Activated T-helper 2 cell treated with anti-CD3 and anti-CD28 coated beads, Interferon-gamma antibody, Interleukin-2, Interleukin-4, amounts not matched to agents 10 μg/mL and 5 μg/mL and 100 μg/mL, durations not matched to agents 14 hours and 24 hours and 36 hours (primary cell): ENCODE measurements around the gene TMEM50B. TPM values are rescaled to one million over a fixed set of nuclear protein-coding genes. Genes with fewer than 3 reads are reported as not detected.
"Not testable (repeated sequence)": the region's sequence is repeated elsewhere in the genome, so short reads cannot be mapped to it uniquely, and the experiment has no call there.

Source experiments
- DNase-seq: peaks from one replicate; pipeline ENCODE4 v3.0.0; 2021; ENCODE audit warnings: low spot score
- H3K27ac Mint-ChIP-seq: one replicate; pipeline ENCODE4 v1.8.0; 2021; ENCODE audit warnings: mixed read lengths
- H3K27me3 Mint-ChIP-seq: one replicate; pipeline ENCODE4 v1.8.0; 2021; ENCODE audit warnings: low read depth, mixed read lengths
- H3K36me3 Mint-ChIP-seq: one replicate; pipeline ENCODE4 v1.8.0; 2021; ENCODE audit warnings: low read depth, mixed read lengths
- H3K4me1 Mint-ChIP-seq: one replicate; pipeline ENCODE4 v1.8.0; 2021; ENCODE audit warnings: low read depth, mixed read lengths
- H3K4me3 Mint-ChIP-seq: one replicate; pipeline ENCODE4 v1.8.0; 2021; ENCODE audit warnings: low read depth, mild to moderate bottlenecking, moderate library complexity, mixed read lengths
- H3K9me3 Mint-ChIP-seq: one replicate; pipeline ENCODE4 v1.8.0; 2021; ENCODE audit warnings: mixed read lengths
- intact Hi-C: fragments of 100-400 bp; cut with micrococcal nuclease; formaldehyde crosslinking; loops from one replicate; pipeline ENCODE4 v1.15.1; 2023
- total RNA-seq: library from RNA; stranded (reverse); gene quantifications from 2 replicates; pipeline ENCODE4 v1.2.3, GENCODE V29; 2022

The TMEM50B gene
- total RNA-seq, 1 donor from 2014 or later = 16.5 TPM

DNA sequence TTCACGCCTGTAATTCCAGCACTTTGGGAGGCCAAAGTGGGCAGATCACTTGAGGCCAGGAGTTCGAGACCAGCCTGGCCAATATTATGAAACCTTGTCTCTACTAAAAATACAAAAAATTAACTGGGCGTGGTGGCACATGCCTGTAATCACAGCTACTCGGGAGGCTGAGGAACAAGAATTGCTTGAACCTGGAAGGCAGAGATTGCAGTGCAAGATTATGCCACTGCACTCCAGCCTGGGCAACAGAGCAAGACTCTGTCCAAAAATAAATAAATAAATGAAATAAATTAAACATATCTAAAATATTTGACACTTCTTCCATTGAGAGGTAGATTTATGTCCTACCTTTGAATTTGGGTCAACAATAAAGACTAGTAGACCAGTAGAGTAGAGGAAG is 10.6 kb downstream of the TMEM50B start:
- H3K27ac Mint-ChIP-seq, H3K4me3 Mint-ChIP-seq, H3K27me3 Mint-ChIP-seq, H3K4me1 Mint-ChIP-seq, intact Hi-C loops, H3K36me3 Mint-ChIP-seq, H3K9me3 Mint-ChIP-seq, DNase-seq: not testable (repeated sequence)

DNA sequence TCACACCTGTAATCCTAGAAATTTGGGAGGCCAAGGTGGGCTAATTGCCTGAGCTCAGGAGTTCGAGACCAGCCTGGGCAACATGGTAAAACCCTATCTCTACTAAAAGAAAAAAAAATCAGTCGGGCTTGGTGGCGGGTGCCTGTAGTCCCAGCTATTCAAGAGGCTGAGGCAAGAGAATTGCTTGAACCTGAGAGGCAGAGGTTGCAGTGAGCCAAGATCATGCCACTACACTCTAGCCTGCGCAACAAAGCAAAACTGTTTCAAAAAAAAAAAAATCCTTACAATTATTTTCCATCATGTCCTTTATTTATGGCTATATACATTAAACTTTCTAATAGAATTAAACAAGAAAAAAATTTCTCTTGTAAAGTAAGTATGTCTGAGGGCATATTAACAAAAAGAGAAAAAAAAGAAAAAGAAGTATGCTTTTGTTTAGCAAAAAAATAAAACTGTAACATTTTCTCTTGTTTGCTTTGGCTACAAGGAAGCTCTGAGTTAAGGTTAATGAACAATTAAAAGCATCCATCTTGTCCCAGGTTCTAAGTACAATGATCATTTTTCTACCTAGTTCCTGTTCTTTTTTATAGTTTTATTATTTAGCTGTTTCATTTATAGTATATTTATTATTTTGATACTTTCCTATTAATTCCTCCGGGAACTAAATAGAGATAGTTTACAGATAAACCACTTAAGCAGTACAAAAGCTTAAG is 18.1 kb downstream of the TMEM50B start:
- intact Hi-C loops = no loop called here
- Mint-ChIP-seq H3K36me3 (peaks cover 4% of the 10 kb centered on the region), H3K27ac (no peak overlapping the region), H3K4me3 (no peak overlapping the region), H3K9me3 (no peaks in the 10 kb centered on the region), H3K27me3 (no peaks in the 10 kb centered on the region), H3K4me1 (peaks cover 3% of the 10 kb centered on the region)
- no peak for DNase-seq

DNA sequence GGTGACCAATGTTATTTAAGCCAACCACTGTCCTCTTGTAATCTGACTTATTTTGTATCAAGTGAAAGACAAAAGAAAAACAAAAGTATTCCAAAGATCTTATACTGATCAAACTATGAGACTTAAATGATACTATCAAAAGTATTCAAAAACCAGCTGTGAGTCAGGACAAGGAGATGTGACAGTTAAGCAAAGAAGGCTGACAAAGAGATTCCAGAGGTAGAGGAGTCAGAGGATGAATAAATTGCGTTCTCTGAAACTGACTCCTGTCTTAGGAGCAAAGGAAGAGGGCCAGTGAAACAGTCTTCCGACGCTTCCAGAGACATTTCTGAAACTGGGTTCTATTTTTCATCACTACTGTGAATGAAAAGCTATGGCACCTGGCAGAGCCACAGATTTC is 20.9 kb downstream of the TMEM50B start:
- H3K4me3 Mint-ChIP-seq = no peak overlapping the region
- DNase-seq = no peak
- H3K9me3 Mint-ChIP-seq = no peaks in the 10 kb centered on the region
- no peak overlapping the region for H3K27ac Mint-ChIP-seq
- H3K4me1 Mint-ChIP-seq = no peaks in the 10 kb centered on the region
- H3K27me3 Mint-ChIP-seq = no peaks in the 10 kb centered on the region
- intact Hi-C loops = no loop called here
- H3K36me3 Mint-ChIP-seq = peaks cover 4% of the 10 kb centered on the region

DNA sequence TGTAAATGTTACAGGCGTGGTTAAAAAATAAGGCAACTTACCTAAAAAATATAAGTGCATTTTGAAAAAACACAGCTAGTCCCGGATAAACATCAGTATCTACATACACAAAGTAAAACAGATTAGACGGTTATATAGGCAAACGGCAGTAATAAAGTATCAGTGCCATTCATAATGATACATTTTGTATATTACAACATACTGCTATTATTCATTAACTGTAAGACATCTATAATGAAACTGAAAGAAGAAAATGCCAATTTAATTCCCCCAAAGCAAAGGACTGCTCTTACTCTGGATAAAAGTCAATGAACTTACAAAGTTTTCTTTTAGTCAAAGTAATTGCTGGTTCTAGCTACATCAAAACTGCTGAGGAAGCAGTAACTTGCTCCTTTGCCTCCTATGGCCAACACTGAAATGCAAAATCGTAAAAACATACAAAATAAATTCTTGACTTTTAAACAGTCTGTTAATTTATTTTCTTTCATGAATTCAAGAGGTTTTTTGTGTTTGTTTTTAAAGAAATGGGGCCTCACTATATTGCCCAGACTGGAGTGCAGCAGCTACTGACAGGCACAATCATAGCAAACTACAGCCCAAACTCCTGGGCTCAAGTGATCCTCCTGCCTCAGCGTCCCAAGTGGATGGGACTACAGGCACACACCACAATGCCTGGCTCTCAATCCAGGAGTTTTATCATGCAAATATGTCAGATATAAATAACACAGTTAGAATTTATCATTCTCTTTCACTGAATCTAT is 23.9 kb downstream of the TMEM50B start:
- no peak for DNase-seq
- Mint-ChIP-seq H3K9me3 (no peaks in the 10 kb centered on the region), H3K4me3 (no peak overlapping the region), H3K36me3 (peaks cover 11% of the 10 kb centered on the region), H3K27me3 (no peaks in the 10 kb centered on the region), H3K27ac (no peak overlapping the region), H3K4me1 (no peaks in the 10 kb centered on the region)
- intact Hi-C loops = no loop called here

DNA sequence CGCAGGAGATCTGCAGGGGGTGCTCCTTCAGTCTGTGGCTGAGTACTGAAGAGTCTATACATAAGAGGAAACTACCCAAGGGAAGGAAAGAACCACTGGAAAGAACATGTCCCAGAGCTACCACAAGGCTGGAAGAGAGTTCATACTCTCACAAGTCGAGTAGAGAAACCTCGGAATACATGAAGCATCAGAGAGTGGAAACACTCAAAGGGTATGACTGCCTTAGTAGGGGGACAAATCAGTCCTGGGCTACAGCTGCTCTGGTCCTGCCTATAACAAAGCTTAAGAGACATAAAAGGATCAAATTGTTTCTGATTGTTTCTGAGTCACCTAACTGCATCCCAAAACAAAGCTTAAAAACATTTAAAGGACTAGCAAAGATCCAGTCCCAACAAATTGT is 27.4 kb downstream of the TMEM50B start:
- peaks cover 8% of the 10 kb centered on the region for H3K36me3 Mint-ChIP-seq
- intact Hi-C loops = no loop called here
- no peaks in the 10 kb centered on the region for H3K27me3 Mint-ChIP-seq
- no peak overlapping the region for H3K27ac Mint-ChIP-seq
- no peak overlapping the region for H3K4me3 Mint-ChIP-seq
- DNase-seq = no peak
- no peaks in the 10 kb centered on the region for H3K9me3 Mint-ChIP-seq
- no peaks in the 10 kb centered on the region for H3K4me1 Mint-ChIP-seq

DNA sequence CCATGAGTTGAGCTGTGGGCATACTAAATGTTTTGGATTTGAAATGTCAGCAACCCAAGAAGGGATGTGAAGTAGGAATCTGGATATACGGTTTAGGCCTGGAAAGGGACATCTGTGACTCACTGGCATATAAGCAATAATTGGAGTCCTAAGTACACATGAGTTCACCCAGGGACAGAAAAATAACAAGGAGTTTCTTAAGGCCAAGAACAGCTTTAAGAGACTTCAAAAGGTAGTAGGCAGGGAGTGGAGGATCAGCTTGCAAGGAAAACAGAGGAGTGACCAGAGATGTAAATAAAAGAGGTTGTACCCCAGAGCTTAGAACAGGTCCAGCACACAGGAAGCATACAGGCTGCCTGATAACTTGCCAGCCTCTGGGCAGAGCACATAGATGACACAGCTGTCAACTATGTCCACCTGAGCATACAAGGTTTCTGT is 28.1 kb downstream of the TMEM50B start:
- intact Hi-C loops = no loop called here
- no peaks in the 10 kb centered on the region for H3K4me1 Mint-ChIP-seq
- DNase-seq = no peak
- H3K4me3 Mint-ChIP-seq = no peak overlapping the region
- H3K36me3 Mint-ChIP-seq = peaks cover 8% of the 10 kb centered on the region
- no peak overlapping the region for H3K27ac Mint-ChIP-seq
- H3K9me3 Mint-ChIP-seq = no peaks in the 10 kb centered on the region
- H3K27me3 Mint-ChIP-seq = no peaks in the 10 kb centered on the region

DNA sequence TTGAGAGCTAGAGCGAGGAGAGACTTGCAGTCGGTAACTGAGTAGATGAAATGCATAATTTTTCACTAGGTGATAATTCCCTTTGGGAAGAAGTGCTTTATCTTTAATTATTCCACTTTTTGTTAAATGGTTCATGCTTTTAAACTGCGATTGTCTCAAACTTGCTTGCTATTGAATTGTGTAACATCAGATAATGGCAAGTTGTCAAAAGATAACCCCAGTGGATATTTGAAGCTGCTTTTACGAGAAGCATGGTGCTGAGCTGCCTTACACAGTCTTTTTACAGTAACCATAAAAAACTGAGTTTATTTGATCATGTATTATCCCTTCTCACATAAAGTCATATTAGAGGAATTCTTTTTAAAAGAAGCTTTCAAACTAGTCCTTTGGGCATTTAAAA is 30.2 kb downstream of the TMEM50B start:
- Mint-ChIP-seq H3K9me3 (no peaks in the 10 kb centered on the region), H3K4me3 (no peak overlapping the region), H3K27me3 (no peaks in the 10 kb centered on the region), H3K36me3 (peaks cover 11% of the 10 kb centered on the region), H3K4me1 (peaks cover 3% of the 10 kb centered on the region), H3K27ac (no peak overlapping the region)
- intact Hi-C loops = no loop called here
- no peak for DNase-seq

DNA sequence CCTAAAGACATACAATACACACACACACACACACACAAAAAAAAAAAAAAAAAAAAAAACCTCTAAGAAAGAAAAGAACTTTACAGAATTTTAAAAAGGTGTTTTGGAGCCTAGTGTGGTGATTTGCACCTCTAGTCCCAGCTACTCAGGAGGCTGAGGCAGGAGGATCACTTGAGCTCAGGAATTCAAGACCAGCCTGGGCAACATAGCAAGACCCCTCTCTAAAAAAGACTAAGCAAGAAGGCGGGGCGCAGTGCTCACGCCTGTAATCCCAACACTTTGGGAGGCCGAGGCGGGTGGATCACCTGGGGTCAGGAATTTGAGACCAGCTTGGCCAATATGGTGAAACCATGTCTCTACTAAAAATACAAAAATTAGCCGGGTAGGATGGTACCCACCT is 33.2 kb downstream of the TMEM50B start:
- intact Hi-C loops = not testable (repeated sequence)

DNA sequence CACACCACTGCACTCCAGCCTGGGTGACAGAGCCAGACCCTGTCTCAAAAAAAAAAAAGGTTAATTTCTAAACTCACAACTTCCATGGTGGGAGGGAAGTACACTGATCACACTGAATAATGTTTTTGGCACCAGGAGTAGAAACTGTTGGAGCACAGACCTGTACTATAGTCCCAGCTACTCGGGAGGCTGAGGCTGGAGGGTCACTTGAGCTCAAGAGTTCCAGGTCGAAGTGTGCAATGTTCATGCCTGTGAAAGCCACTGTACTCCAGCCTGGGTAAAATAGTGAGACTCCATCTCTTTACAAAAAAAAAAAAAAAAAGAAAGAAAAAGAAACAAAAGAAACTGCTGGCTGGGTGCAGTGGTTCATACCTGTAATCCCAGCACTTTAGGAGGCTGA is 35.3 kb downstream of the TMEM50B start:
- Mint-ChIP-seq H3K36me3 (peaks cover 3% of the 10 kb centered on the region), H3K4me1 (peaks cover 3% of the 10 kb centered on the region), H3K4me3 (no peak overlapping the region), H3K27ac (no peak overlapping the region), H3K27me3 (no peaks in the 10 kb centered on the region), H3K9me3 (no peaks in the 10 kb centered on the region)
- DNase-seq = no peak
- intact Hi-C loops = no loop called here

More for the DNA sequence above, 33.2 kb downstream of the TMEM50B start:
- H3K4me1 Mint-ChIP-seq, H3K27me3 Mint-ChIP-seq, H3K4me3 Mint-ChIP-seq, H3K9me3 Mint-ChIP-seq, DNase-seq, H3K36me3 Mint-ChIP-seq, H3K27ac Mint-ChIP-seq: not testable (repeated sequence)

DNA sequence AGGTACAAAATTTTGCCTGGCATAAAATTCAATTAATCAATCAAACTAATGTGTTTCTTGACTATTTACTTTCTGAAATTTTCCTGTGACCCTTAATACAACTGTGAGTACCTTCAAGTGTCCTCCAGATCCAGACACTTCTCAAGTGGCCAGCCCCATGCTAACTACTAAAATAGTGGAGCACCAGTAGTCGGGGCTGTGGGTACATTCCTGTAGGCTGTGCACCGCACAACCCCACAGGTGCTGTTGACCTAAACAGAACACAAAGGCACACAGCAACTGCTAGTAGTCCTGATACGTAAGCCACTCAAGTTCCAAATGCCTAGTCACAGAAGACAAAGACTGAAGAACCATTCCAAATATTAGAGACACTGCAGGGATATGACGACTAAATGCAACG is 36.6 kb downstream of the TMEM50B start:
- peaks cover 3% of the 10 kb centered on the region for H3K4me1 Mint-ChIP-seq
- DNase-seq = no peak
- no peaks in the 10 kb centered on the region for H3K27me3 Mint-ChIP-seq
- no peak overlapping the region for H3K27ac Mint-ChIP-seq
- peaks cover 7% of the 10 kb centered on the region for H3K36me3 Mint-ChIP-seq
- H3K4me3 Mint-ChIP-seq = no peak overlapping the region
- intact Hi-C loops = no loop called here
- H3K9me3 Mint-ChIP-seq = no peaks in the 10 kb centered on the region

DNA sequence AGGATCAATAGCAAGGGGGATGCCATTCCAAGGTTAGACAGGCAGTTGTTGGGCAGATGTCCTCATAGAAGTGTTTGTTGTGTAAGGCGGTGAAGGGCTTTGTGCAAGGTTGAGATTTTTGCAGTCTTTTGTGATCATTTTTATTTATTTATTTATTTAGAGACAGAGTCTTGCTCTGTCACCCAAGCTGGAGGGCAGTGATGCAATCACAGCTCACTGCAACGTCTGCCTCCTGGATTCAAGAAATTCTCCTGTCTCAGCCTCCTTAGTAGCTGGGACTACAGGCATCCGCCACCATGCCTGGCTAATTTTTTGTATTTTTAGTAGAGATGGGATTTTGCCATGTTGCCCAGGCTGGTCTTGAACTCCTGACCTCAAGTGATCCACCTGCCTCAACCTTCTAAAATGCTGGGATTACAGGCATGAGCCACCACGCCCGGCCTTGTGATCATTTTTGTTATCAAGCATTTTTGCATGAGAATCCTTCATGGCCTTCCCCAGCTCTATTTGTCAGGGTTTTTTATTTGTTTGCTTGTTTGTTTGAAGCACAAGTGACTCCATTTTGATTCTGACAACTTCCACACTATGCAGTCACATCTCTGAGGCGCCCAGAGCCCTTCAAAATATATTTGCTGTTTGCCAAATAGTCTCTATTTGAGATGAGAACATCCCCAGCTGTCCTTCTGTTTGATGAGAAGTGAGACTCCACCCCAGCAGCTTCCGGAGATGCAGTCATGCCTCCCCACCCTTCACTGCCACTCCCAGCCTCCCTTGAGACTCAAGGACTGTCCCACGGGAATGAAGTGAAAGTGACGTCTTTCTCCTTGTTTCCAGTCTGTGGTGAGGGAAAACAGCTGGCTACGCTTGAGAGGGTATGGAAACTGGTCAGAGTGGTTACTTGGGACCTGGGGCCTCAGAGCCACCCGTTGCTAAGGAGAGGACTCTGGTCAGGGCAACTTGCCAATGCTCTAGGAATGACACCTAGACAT is 38.0 kb downstream of the TMEM50B start:
- Mint-ChIP-seq H3K4me1 (peaks cover 3% of the 10 kb centered on the region), H3K4me3 (no peak overlapping the region), H3K9me3 (no peaks in the 10 kb centered on the region), H3K36me3 (peaks cover 18% of the 10 kb centered on the region), H3K27me3 (no peaks in the 10 kb centered on the region), H3K27ac (no peak overlapping the region)
- intact Hi-C loops = no loop called here
- no peak for DNase-seq

DNA sequence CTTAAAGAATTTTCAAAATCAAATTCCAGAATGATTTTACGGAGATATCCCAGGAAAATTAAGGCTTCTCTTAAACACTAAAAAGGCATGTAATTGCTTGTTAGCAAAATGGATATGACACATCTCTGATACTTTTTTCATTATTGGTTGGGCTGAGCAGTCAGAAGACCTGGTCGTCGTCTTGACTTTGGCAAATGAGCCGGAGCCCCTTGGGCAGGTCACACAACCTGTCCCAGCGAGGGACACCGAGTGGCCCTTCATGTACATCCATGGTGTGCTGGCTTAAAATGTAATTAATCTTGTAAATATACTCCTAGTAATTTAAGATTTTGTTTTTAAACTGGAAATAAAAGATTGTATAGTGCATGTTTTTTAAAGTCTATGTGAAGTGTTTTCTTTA is 42.6 kb downstream of the TMEM50B start:
- no peaks in the 10 kb centered on the region for H3K27me3 Mint-ChIP-seq
- peaks cover 28% of the 10 kb centered on the region for H3K4me1 Mint-ChIP-seq
- no peak overlapping the region for H3K27ac Mint-ChIP-seq
- H3K4me3 Mint-ChIP-seq = no peak overlapping the region
- intact Hi-C loops = no loop called here
- no peak for DNase-seq
- no peaks in the 10 kb centered on the region for H3K9me3 Mint-ChIP-seq
- H3K36me3 Mint-ChIP-seq = peaks cover 47% of the 10 kb centered on the region
